GM12874 (cell line): ENCODE measurements around the gene DPP6.

Source experiments
- CTCF ChIP-seq: IDR thresholded peaks from 2 replicates; pipeline ENCODE4 v1.5.1; 2011; ENCODE audit warnings: low read depth, mild to moderate bottlenecking, control low read depth, low read length, moderate library complexity; ENCODE audit not compliant: insufficient read depth

DPP6 gene

DNA sequence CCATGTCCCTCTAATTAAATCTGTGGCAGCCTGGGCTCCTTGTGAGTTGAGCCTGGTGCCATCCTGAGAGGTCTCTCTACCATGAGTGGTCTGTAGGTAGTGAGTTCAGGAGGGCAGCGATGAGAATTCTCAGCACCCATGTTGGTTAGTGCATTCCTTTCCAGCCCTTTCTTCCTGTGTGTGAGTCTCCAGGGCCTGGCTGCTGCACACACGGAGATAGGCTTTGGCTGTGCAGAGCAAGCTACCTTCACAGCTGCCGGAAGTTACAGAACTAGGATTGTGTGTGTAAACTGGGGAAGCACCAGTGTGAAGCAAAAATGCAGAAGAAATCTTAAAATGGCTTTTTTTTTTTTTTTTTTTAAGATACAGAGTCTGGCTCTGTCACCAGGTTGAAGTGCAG, 592.2 kb downstream of the DPP6 start:
- no peak for TF ChIP-seq CTCF

- TF ChIP-seq CTCF: no peak
These were observed 594.2 kb downstream of the DPP6 start for GRCh38 chr7:154646126-154647013.

DNA sequence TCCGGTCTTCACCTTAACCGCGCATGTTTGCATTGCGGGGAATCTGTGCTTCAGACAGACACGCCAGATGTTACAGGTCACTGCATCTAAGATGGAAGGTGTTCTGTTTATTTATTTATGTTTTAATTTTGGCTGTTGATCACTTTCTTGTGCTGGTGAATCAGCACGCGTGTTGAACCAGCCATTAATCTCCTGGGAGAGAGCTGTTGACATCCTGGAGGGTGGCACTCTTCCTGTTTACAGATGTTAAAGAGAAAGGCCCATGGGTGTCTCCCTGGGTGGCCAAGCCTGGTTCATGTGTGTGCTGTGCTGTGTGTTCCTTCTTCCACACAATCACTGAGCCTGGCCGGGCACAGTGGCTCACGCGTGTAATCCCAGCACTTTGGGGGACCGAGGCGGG, 595.4 kb downstream of the DPP6 start:
- TF ChIP-seq CTCF: no peak

DNA sequence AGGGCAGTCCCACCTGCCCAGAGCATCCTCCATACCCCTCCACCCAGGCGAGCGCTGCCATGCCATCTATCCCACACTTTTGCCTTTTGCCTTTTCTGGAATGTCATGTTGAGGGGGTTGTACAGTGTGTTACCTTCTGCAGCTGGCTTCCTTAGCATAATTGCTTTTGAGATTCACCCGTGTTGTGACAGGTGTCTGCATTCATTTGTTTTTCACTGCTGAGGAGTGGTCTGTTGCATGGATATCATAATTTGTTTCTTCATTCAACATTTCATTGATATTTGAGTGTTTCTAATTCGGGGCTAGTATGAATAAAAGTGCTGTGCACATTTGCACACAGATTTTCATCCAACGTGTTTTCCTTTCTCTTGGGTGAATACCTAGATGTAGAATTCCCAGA, 596.8 kb downstream of the DPP6 start:
- TF ChIP-seq CTCF: no peak

- TF ChIP-seq CTCF: no peak
These were observed 597.2 kb downstream of the DPP6 start for GRCh38 chr7:154649434-154649833.

DNA sequence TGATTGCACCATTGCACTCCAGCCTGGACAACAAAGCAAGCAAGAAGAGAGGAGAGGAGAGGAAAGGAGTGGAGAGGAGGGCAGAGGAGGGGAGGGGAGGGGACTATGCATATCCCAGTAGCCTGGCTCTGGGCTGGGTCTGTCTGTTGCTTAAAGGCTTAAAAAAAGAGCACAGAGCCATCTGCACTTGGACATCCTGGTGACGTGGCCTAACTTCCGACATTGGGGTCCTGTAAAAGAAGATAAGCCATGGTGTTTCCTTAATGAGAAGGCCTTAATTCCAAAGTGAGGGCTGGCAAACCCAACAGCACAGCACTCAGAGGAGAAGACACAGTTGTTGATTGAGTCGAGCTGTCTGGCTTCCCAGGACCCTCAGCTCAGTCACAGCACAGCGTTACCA, 598.1 kb downstream of the DPP6 start:
- no peak for TF ChIP-seq CTCF

DNA sequence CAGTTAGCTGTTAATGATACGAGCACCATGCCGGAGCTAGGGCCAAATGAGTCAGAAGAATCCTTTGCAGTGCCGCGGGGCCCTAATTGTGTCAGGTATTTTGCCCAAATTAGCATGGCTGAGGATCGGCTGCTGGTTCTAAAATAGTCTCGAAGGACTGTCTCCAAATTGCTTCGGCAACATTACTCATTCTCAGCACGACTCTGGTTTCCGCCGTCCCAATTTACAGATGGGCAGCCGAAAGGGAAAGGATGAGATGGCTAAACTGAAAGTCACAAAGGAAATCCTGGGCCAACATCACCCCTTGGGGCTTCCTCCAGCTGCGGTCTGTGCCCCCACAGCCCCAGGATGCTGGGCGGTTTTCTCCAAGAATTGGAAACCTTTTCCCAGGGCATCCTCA, 599.3 kb downstream of the DPP6 start:
- TF ChIP-seq CTCF: no peak
